ENCODE data around the gene SPINT3.
A peak's percentile ranks its signal among the peaks of the same experiment; 100 is the strongest.

Gene SPINT3

DNA sequence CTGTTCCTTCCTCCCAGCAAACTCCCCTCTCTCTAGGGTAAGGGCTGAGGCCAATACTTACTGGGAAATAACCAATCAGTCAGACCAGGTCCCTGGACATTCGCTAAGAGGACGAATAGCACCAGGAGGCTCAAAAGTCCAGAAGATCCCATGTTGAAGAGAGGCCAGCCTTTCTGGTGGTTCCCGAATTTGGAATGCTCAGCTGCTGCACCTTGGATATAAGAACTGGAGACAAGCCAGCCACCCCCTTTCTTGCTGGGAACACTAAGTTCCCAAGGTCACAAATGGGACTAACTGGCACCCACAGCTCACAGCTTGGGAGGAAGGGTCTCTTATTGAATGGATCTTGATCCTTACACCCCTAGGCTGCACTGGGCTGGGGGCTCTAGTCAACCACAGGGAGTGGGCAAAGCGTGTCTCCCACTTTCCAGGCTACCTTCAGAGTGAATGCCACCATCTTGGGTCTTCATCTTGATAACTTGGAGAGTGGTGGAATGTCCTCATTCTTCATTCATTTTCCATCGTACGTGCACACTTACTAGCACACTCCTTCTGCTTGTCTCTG lies 31.9 kb upstream of the SPINT3 start, which contains the start of gene EPPIN:
Gene EPPIN, minus strand, starts transcription at position 196 of the 565 bp plus-strand sequence. Its CDS starts 44 bp downstream, at position 152.
- CTCF ChIA-PET = interaction anchor here (0.6 to 2.8 kb wide), 4 partner anchors 18 to 326 kb away, joined by 3 to 17 read pairs (median 4); no protein-coding TSS in a partner anchor
- TF ChIP-seq ZNF23 (tag by site-specific recombination; IDR thresholded peaks at IDR 0.05; ENCODE audit: borderline replicate concordance) (no peak), ZNF140 (tag by site-specific recombination; IDR thresholded peaks at IDR 0.05) (no peak), ZNF791 (tag by site-specific recombination; IDR thresholded peaks at IDR 0.05) (no peak), SALL2 (tag by site-specific recombination; IDR thresholded peaks at IDR 0.05; ENCODE audit: borderline replicate concordance) (no peak), ZNF221 (tag by site-specific recombination; IDR thresholded peaks at IDR 0.05; ENCODE audit: borderline replicate concordance) (no peak), IKZF3 (tag by site-specific recombination; IDR thresholded peaks at IDR 0.05) (no peak), ZNF202 (tag by site-specific recombination; IDR thresholded peaks at IDR 0.05; ENCODE audit: borderline replicate concordance) (no peak), EGR2 (tag by site-specific recombination; IDR thresholded peaks at IDR 0.05; ENCODE audit: low read depth) (no peak), ZNF2 (tag by site-specific recombination; IDR thresholded peaks at IDR 0.05) (no peak), ZIC2 (tag by site-specific recombination; IDR thresholded peaks at IDR 0.05) (no peak), ZNF776 (tag by site-specific recombination; IDR thresholded peaks at IDR 0.05; ENCODE audit: borderline replicate concordance) (no peak), GLI2 (tag by site-specific recombination; IDR thresholded peaks at IDR 0.05; ENCODE audit: borderline replicate concordance, low read depth) (no peak)
- TF ChIP-seq, protein P1, sequence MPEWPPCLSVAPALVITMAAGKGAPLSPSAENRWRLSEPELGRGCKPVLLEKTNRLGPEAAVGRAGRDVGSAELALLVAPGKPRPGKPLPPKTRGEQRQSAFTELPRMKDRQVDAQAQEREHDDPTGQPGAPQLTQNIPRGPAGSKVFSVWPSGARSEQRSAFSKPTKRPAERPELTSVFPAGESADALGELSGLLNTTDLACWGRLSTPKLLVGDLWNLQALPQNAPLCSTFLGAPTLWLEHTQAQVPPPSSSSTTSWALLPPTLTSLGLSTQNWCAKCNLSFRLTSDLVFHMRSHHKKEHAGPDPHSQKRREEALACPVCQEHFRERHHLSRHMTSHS (tag by site-specific recombination; IDR thresholded peaks at IDR 0.05) = no peak
- TF ChIP-seq, protein P2, sequence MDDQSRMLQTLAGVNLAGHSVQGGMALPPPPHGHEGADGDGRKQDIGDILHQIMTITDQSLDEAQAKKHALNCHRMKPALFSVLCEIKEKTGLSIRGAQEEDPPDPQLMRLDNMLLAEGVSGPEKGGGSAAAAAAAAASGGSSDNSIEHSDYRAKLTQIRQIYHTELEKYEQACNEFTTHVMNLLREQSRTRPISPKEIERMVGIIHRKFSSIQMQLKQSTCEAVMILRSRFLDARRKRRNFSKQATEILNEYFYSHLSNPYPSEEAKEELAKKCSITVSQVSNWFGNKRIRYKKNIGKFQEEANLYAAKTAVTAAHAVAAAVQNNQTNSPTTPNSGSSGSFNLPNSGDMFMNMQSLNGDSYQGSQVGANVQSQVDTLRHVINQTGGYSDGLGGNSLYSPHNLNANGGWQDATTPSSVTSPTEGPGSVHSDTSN (CRISPR knock-in tag; IDR thresholded peaks at IDR 0.05) = no peak
- no peaks in the 10 kb centered on the region for H3K4me1 ChIP-seq (ENCODE audit: control insufficient read depth, insufficient read depth, low read length)
- POLR2A ChIA-PET = no interaction called here
- H3K27ac ChIP-seq (ENCODE audit: extremely low read depth, low read depth, low read length) = no peak within 1 kb of the TSS
- no peak within 1 kb of the TSS for H3K4me3 ChIP-seq (ENCODE audit: low read depth, low read length)
- no peaks in the 10 kb centered on the region for H3K9me3 ChIP-seq (ENCODE audit: control insufficient read depth, insufficient read depth, low read depth, low read length)
- H3K36me3 ChIP-seq (ENCODE audit: control insufficient read depth in 2 of 2, insufficient read depth in 1 of 2, low read length in 2 of 2) = no peaks in the 10 kb centered on the region

DNA sequence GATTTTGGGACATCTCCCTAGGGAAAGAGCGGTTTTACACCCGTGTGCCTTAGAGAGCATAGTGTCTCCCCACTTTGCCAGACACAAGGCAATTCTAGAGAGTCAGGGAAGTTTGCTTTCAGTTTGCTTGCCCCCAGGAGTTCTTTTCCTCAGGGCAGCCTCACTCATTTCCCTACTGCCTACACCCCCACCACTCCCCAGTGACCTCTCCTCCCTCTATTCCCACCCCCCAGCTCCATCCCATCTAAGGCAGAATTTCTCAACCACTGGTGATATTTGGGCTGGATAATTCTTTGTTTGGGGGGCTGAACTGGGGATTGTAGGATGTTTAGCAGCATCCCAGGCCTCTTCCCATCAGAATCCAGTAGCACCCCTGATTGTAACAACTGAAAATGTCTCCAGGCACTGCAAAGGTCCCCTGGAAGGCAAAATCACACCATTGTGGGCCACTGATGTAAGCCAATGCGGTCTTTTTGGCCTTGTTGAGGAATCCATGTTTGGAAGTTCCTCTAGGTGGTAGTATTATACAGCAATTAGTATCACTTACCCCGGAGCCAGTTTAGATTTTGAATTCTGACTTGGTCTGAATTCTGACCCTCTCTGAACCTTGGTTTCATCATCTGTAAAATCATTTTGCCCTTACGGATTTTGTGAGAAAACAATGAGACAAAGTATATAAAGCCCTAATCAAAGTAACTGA lies 30.5 kb upstream of the SPINT3 start:
- Histone ChIP-seq H3K4me3 (ENCODE audit: low read depth, low read length) (no peak overlapping the region), H3K9me3 (ENCODE audit: control insufficient read depth, insufficient read depth, low read depth, low read length) (no peaks in the 10 kb centered on the region), H3K27ac (ENCODE audit: extremely low read depth, low read depth, low read length) (no peak overlapping the region), H3K4me1 (ENCODE audit: control insufficient read depth, insufficient read depth, low read length) (no peaks in the 10 kb centered on the region), H3K36me3 (ENCODE audit: control insufficient read depth in 2 of 2, insufficient read depth in 1 of 2, low read length in 2 of 2) (no peaks in the 10 kb centered on the region)
- ChIA-PET CTCF (interaction anchor here (0.6 to 1.4 kb wide), 2 partner anchors 49 to 225 kb away, joined by 3 to 19 read pairs; no protein-coding TSS in a partner anchor), POLR2A (no interaction called here)
- TF ChIP-seq ZNF654 (tag by site-specific recombination; IDR thresholded peaks at IDR 0.05; ENCODE audit: low read depth) = peak; percentile 70
- peak; percentile 36; the same call in 1 of the 2 replicates for TF ChIP-seq ZNF335 (tag by site-specific recombination; conservative IDR thresholded peaks at IDR 0.05)
- TF ChIP-seq SP7 (tag by site-specific recombination; IDR thresholded peaks at IDR 0.05) = no peak
- TF ChIP-seq, protein P3, sequence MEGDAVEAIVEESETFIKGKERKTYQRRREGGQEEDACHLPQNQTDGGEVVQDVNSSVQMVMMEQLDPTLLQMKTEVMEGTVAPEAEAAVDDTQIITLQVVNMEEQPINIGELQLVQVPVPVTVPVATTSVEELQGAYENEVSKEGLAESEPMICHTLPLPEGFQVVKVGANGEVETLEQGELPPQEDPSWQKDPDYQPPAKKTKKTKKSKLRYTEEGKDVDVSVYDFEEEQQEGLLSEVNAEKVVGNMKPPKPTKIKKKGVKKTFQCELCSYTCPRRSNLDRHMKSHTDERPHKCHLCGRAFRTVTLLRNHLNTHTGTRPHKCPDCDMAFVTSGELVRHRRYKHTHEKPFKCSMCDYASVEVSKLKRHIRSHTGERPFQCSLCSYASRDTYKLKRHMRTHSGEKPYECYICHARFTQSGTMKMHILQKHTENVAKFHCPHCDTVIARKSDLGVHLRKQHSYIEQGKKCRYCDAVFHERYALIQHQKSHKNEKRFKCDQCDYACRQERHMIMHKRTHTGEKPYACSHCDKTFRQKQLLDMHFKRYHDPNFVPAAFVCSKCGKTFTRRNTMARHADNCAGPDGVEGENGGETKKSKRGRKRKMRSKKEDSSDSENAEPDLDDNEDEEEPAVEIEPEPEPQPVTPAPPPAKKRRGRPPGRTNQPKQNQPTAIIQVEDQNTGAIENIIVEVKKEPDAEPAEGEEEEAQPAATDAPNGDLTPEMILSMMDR (tag by site-specific recombination; IDR thresholded peaks at IDR 0.05) = peak; percentile 35; the same call in 1 of the 2 replicates
